Mammary epithelial cell (primary cell): ENCODE results near the gene SRC.

ENCODE experiments used
- CTCF ChIP-seq, 2 donors: IDR thresholded peaks in 1 of 2; conservative IDR thresholded peaks in 1 of 2; 2 replicates each; pipeline ENCODE4 v1.5.1; 2011 to 2012; ENCODE audit warnings: inconsistent platforms in 2 of 2, low read length in 2 of 2, mild to moderate bottlenecking in 2 of 2, control low read depth in 1 of 2, low read depth in 1 of 2; ENCODE audit not compliant: insufficient read depth in 1 of 2; ENCODE audit errors: extremely low read depth in 1 of 2
- EZH2 ChIP-seq: IDR thresholded peaks from 2 replicates; pipeline ENCODE4 v1.6.1; 2012; ENCODE audit warnings: low read length, inconsistent platforms, borderline replicate concordance

- no peak for TF ChIP-seq CTCF (conservative IDR thresholded peaks at IDR 0.05 in 1 of 2, IDR thresholded peaks at IDR 0.05 in 1 of 2; ENCODE audit: extremely low read depth in 1 of 2, insufficient read depth in 1 of 2, low read depth in 1 of 2, low read length in 2 of 2)
- no peak for TF ChIP-seq EZH2
Observed at GRCh38 chr20:37437676-37438075, 91.7 kb downstream of the SRC start.
